Measurements from ENCODE around the gene ATXN7L1.

- TF ChIP-seq RAD21 (IDR thresholded peaks at IDR 0.05; ENCODE audit: low read length) (no peak), RCOR1 (IDR thresholded peaks at IDR 0.05; ENCODE audit: insufficient replicate concordance, low read length) (no peak), CTCF (conservative IDR thresholded peaks at IDR 0.05; ENCODE audit: low read depth, low read length) (no peak), BHLHE40 (IDR thresholded peaks at IDR 0.05; ENCODE audit: low read depth, low read length) (no peak), CEBPB (IDR thresholded peaks at IDR 0.05; ENCODE audit: low read depth, low read length) (no peak), SMC3 (IDR thresholded peaks at IDR 0.05; ENCODE audit: low read depth, low read length) (no peak), MAFK (IDR thresholded peaks at IDR 0.05; ENCODE audit: low read depth, low read length) (no peak), POLR2A (IDR thresholded peaks at IDR 0.05; ENCODE audit: low read depth, low read length) (no peak), MAZ (IDR thresholded peaks at IDR 0.05; ENCODE audit: borderline replicate concordance, low read depth, low read length) (no peak)
Measured at GRCh38 chr7:105816954-105817615, 59.3 kb downstream of the ATXN7L1 start.

Measured in IMR-90 (cell line).